NCI-H1436 treated with DMSO at 0.1 percent for 48 hours (cell line): ENCODE measurements around the gene CD52.
"Not testable (repeated sequence)": the region's sequence is repeated elsewhere in the genome, so short reads cannot be mapped to it uniquely, and the experiment has no call there.

ENCODE experiments used
- DNase-seq: peaks from one replicate; lab custom pipeline; 2025; lab: John Stamatoyannopoulos, UW

Gene CD52

DNA sequence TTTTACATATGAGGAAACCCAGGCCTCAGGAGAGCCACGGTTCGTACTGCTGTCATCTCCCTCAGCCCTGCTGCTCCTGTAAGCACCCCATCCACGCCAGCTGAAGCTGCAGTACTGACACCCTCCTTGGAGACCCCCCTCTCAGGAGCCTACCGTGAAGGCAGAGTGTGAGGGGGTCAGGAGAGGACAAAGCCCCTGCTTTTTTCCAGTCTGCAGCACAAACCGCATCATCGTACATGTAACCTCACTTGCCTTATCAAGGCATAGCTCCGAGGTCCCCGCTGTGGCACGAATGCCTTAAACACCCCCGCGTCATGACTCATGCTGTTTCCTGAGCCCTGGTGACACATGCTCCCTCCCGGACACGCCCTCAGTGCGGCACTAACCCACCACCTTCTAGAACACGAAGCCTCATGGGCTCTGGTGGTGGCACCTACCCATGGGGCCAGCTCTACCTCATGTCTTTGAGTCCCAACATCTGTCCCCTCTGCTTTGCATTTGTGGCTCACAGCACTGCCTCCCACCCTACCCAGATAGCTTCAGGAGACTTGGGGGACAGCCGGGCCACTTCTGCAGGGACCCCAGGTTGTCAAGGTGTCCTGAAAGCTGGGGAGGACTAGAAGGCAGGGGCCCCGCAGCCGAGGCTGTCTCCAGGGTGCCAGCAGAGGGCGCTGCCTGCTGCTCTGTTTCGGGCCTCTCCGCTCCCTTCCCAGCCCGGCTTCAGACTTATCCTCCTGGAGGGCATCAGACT is 33.0 kb upstream of the CD52 start:
- no peak for DNase-seq

DNA sequence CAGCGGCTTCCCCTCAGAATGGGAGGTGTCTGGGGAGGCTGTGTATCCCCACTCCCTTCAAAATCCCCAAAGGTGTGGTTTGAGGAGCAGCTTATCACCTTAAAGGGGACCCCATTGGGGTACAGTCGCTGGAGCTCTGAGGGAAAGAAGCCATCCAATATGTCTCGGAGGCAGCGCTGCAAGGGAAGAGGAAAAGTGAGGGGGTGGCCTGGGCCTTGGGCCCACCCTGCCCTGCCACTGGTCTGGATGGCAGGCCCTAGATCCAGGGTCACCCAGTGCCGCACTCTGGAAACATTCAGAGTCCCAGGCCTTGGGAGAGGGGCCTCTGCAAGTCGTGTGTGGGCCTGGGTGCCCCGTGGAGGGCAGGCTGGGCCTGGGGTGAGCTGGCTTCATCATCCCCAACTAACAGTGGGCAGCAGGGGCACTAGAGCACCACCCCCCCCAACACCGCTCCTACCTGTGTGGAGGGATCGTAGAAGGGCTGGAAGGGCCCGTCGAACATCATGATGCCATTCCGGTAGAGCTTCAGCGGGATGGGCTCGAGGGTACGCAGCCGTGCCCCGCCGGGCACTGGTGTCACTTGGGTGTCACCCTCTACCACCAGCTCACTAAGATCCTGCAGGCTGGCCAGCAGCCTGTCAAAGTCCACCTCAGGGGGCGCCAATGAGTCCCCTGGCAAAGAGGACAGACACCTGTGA is 32.2 kb upstream of the CD52 start:
- no peak for DNase-seq

DNA sequence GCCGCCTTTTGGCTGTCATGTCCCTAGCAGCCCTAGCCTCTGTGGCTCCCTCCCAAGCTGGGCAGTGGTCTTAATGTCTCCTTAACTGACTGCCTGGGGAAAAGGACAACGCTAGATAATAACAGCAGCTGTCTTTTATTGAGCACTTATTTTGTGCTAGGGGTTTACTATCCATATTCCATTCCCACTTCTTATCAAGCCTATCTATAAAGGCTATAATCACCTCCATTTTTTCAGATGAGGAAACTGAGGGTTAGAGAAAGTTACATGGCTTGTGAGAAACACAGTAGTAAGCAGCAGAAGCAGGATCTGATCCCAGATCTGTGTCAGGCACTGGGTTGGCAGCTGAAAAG is 31.7 kb upstream of the CD52 start:
- no peak for DNase-seq

DNA sequence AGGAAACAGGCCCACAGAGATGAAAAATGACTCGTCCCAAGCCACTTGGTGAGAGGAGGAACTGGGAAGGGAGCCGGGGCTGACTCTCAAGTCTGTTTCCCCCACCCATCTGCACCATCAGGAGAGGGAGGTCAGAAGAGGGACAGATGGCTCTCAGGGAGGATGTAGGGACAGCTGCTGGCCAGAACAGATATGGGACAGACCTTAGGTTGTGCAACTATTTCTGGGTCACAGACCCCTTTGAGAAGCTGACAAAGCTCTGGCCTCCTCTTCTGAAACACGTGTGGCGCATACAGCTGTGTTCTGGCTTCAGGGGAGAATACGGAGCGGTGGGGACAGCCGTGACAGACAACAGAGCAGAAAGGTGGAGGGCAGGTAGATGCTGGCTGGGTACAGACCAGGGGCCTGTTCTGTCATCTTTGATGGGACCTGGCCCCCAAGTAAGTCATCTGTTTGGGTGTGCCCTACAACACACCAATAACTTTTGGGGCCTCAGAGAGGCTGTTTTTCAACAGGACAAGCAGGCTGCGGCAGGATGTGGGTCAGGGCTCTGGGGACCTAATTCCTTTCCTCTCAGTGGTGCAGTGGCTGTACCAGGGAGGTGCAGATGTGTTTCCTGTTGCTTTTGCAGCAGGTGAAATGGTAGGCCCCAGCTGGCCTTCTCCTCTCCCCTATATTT is 30.6 kb upstream of the CD52 start:
- DNase-seq = no peak

DNA sequence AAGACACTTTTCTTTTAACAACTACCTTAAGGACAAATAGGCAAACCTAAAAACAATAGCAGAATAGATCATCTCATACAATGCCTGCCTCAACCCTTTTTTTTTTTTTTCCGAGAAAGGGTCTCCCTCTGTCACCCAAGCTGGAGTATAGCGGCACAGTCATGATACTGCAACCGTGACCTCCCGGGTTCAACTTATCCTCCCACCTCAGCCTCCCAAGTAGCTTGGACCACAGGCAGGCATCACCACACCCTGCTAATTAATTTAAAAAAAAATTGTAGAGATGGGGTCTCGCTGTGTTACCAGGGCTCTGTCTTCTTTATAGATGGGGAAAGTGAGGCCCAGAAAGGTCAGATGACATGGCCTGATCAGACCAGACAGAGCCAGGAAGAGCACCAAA is 29.9 kb upstream of the CD52 start:
- DNase-seq = no peak

DNA sequence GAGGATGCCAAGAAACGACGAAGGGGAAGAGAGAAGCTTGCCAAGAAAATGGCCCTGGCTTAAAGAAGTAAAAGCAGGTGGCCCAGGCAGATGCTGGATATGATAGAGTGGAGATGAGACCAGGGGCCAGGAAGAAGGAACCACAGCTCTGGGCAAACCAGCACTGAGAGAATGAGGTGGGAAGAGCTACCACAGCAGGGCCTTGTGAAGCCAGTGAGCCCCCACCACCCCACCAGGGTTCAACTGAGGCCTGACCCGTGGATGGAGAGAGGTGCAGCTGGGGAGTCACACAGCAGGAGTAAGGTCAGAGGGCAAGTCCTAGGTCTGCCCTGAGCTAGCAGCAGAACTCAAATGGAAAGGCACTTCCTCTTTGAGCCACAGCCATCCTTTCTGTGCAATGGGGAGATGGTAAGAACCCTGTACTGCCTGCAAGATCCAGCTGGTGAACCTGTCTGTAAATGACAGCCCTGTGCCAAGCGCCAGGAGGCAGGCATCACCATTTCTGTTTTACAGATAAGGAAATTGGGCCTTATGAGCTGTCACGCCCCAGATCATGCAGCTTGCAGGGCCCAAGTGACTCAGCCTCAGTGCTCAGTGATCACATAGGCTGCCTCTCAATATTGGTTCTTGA is 29.3 kb upstream of the CD52 start:
- DNase-seq = no peak

DNA sequence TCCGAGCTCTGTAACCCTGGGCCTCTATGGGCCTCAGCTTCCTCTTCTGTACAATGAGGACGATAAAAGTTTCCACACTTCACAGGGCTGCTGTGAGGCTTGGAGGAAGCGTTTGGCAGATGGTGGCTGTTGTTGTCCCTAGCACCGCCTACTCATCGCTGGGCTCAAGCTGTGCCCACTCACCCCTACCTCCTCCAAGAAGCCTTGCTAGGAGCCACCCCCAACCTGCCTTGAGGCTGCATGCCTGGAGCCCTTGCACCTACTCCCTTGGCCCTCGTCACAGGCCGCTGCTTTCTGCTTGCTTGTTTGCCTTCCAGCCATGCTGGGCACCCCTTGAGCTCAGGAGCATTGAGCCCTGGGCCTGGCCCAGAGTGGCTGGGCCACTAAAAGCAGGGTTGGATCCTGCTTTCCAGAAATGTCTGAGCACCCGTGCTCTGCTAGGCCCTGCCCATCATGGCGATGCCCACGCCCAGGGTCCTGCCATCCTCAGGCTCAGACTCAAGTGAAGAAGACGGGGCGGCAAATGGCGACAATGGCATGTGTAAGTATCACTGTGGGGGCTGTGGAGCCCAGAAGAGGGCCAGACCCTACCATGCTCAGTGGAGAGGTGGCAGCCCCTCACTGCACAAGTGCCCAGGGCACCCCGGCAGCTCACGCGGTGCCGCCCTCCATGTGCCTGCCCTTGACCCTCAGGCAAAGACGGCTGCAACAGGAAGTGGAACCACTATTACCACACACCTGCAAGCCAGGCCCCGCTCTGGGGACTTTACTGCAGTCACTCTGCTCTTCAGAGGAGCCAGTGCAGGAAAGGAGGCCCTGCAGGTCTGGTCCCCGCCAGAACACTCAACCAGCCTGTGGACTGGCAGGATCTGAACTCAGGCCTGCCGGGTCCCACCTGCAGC is 28.3 kb upstream of the CD52 start:
- no peak for DNase-seq

DNA sequence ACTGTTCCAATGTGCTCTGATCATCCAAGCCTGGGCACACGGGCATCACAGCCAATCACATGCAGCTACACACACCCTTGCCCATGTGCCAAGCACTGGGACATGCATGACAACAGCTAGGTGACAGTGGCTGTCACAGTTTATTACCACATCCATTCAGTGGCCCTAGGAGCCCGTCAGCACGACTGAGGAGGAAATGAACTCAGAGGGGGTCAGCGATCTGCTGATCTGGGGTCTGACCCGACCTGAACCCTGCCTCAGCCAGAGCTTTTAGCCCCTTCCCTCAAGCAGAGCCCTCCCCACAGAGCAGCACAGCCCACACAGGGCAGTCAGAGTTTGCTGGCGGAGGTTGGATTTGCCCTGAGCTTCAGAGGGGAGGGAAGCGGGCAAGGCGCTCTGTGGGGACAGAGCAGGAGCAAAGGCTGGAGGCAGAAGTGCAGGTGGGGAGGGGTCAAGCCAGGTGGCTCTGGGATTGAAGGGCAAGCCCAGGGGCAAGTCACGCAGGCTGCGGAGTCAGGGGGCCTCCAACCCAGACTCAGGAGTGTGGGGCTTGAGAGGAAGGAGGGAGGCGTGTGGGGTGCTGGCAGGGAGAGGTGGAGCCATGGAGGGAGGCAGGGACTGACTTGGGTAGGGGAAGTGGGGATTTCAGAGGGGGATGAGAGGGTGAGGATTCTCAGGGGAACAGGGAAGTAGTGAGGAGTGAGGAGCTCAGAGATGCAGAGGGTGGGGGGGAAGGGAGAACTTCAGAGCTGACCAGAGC is 27.5 kb upstream of the CD52 start:
- no peak for DNase-seq

DNA sequence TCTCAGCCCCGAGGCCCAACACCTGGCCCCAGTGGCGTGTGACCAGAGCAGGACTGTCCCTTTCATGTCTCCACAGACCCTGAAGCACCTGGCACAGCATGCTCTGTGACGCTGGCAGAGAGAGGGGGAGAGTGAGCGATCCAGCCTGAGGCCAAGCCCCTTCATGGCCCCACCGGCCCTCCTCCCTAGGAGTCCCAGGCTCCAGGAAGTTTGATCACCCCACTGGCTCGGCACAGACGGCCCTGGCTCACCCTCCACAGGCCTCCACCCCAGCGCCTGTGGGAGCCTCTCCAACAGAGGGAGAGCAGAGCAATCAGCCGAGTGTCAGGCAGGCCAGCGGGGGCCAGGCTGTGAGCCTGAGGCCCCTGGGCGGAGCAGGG is 26.9 kb upstream of the CD52 start:
- no peak for DNase-seq

DNA sequence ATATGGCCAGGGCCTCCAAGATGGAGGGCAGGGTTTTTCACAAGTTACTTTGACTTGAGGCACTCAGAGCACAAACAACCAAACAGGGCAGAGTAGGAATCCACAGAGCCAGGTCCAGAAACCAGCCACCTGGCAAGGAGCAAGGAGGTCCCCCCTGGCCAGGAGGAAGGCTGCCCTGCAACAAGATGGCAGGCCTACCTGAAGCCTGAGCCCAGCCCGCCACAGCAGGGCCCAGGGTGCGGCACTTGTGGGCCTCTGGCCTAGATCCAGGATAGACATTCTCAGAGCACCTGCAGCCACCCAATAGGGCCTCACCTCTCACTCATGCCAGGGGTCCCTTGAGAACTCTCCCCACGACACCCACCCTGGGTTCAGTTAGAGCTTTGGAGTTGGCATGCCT is 26.3 kb upstream of the CD52 start:
- DNase-seq = no peak

DNA sequence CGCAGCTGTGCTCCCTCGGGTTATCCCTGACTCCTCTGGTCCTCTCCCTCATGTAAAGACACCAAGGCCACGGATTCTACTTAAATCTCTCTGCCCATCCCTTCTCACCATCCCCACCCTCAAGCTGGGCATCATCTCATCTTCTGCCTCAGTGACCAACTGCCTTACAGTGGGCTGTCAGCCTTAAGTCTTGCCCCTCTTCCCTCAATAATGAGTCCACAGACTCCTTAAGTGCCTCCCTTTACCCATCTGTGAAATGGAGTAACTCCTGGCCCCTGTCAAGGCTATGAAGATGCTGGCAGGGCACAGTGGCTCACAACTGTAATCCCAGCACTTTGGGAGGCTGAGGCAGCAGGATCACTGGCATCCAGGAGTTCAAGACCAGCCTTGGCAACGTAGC is 25.8 kb upstream of the CD52 start:
- DNase-seq = no peak

DNA sequence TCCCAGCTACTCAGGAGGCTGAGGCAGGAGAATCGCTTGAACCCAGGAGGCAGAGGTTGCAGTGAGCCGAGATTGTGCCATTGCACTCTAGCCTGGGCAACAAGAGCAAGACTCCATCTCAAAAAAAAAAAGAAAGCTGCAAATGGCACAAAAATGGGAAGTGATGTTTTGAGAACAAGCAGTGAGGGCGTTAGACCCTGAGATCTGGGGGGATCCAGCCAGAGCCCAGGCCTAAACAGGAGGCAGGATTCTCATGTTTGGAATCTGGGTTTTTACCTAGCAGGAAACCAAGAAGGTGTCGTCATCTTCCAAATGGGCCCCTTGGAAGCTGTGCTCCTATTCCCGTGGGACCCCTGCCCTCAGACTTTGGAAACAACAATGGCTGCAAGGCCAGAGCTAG is 25.0 kb upstream of the CD52 start:
- DNase-seq = not testable (repeated sequence)

DNA sequence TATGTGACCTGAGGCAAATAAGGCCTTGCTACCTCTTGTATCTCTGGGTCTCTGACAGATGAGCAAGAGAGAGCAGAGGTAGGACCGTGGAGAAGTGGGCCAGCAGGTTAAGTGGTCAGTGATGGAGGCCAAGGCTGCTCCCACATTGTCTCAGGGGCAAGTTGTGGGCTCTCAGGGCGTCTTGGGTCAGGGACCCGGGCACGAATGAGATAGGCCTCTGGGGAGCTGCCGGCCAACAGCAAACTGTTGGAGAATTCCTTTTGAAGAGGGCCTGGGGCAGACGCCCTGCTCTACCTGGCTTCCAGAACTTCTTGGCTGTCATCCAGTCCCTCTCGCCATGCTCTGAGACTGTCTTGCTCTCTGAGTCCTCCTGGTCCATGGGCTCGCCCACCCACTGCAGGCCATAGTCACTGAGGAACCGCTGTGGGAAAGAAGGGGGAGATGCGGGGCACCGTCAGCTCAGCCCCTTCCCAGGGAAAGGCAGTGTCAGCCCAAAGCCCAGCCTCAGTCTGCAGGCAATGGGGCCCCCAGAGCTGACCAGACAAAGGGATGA is 23.8 kb upstream of the CD52 start:
- DNase-seq = no peak

DNA sequence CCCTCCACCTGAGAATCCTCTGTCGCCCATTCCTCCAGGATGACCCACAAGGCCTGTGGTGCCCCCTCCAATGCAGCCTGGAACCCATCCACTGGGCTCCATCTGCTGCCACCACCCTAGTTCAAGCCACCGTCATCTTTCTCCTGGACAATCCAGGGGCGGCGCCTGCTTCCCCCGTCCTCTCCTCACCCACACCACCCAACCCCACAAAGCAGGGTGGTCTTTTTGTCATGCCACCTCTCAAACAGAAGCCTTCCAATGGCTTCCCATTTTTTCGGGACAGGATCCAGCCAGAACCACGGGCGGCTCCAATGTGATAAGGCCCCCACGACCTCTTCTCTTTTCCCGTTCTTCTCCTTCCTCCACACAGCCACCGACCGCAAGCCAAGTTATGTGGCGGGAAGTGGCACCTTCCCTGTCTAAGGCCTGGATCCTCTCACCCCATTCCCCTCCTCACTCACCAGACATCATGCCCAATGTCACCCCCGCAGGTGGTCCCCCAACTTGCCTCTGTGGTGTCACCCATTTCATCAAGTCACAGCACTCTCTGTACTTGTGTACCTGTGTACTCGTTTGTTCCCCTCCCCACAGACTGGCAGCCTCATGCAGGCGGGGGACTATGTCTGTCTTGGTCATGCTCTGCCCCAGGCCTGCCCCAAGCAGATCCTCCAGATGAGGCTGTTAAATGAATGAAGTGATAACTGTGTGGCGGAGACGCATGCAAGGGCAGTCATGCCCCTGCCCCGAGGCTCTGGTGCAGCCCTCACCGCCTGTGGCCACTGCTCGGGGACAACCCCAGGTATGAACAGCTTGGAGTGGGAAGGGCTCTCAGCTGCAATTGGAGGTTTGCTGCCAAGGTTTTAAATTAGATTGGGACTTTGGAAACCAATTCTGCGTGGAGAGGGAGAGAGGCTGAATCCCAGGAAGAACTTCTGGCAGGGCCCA is 22.3 kb upstream of the CD52 start:
- no peak for DNase-seq

DNA sequence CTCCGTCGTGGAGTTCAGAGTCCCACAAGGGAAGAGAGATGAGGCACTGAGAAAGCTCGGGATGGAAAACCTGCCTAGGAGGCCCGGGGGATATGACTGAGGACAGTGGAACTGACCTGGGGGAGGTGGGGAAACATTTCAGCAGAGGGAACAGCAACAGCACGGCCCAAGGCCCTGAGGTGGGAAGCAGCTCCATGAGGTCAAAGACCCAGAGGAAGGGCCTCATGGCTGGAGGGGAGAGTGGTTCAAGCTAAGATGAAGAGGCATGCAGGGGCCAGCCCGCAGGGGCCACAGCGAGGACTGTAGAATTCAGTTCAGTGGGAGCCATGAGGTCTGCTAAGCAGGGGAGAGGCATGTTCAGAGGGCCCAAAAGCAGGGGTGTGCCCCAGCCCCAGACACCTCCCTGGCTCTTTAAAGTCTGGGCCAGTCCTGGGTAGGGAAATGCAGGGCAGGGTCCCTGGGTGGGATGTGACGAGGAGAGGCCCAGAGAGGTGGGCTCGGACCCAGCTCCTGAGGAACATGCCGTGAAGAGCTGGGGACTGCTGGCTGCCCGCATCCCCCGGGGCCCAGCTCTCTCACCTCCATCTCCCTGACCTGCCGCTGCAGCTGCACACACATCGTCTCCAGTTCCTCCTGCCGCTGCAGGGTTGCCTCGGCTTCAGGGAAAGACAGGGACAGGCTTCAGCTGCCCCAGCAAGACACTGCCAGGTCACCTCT is 21.3 kb upstream of the CD52 start:
- DNase-seq = no peak

DNA sequence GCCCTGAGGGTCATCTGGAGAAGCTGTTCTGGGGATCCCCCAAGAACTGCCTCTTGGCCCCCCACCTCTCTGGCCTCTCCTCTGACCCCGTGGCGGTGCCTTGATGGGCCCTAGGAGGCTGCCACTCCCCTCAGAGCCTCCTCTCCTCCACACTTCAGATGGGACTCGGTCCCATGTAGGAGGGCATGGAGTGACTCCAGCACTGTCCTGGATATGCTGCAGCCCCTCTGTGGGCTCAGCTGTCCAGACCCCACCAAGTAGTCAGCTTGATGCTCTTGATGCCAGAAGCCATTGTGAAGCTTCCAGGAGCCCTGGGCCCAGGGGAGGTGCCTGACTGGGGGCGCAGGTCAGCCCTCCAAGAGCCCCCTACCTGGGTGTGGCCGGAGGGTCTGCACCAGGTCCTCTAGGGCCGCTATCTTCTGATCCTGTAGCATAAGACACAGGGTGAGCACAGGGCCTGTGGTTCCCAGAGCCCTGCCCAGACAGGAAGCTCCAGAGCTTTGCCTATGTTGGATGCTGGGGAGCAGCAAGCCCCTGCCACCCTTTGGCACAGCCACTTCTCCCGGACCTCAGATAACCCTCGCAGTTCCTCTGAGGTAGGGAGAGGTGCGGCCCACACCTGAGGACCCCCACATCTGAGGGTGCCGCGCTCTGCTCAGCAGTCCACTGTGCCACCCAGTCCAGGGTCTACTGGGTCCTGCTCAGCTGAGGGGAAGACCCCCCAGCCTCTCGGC is 20.5 kb upstream of the CD52 start:
- no peak for DNase-seq

DNA sequence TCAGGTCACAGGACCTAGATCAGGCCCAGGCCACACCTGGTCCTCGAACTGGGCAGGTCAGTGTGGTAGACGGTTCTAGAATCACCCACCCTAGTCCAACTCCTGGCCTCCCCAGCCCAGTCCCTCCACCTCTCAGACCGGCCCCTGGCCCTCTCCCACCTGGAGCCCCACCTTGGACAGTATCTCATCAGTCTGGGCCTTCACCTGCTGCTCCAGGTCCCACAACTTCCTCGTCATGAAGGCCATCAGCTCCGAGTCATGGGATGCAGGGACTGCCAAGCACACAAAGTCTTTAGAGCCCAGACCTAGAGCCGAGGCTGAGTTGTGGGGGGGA is 20.0 kb upstream of the CD52 start:
- DNase-seq = no peak

DNA sequence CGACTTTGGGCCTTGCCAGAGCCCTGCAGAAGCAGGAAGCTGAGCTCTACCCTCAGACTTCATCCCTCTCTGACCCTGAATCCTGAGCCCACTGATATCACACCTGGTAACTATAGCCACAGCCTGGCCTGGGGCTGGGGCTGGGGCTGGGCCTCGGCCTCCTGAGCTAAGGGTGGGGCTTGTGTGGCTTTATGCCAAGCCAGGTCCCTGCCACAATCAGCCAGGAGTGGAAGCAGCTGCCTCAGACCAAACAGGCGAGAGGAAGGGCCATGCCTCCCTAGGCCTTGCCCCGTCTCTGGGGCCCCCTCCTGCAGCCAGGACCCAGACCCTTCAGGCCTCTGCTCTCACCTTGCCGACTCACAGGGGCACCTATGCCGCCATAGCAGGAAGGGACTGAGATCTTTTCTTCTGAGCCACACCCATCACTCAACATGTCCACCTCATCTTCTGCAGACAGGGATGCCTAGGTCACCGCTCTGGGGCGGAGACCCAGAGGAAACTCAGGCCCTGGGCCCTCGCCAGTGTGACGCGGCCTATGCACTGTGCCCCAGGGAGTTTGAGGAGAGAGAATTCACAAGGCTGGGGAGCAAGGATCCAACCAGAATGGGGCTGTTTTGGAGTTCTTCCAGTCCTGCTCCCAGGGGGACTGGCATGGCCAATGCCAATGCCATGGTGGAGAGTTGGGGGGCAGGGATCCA is 17.0 kb upstream of the CD52 start:
- DNase-seq = no peak
